Stimulated activated CD8-positive, alpha-beta memory T cell treated with anti-CD3 and anti-CD28 coated beads, Interleukin-4, amount 100 ng/mL, for 24 hours (primary cell): ENCODE results near the gene MTERF2.

ENCODE experiments used
- DNase-seq: peaks from one replicate; pipeline ENCODE4 v3.0.0-alpha.2; 2020; ENCODE audit warnings: low read depth

The MTERF2 gene

GRCh38 chr12:106953352-106954250 lies 33.3 kb downstream of the MTERF2 start:
- DNase-seq, result no peak

DNA sequence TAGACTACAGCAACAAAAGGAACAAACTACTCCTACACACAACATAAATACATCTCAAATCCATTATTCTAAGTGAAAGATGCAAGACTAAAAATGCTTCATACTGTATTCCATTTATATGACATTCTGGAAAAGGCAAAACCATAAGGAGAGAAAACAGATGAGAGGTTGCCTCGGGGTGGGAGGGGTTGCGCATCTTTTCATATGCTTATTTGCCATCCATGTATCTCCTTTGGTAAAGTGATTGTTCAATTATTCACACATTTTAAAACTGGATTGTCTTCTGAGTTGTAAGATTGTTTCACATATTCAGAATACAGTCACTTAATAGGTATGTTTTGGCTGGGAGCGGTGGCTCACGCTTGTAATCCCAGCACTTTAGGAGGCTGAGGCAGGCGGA lies 36.4 kb downstream of the MTERF2 start:
- no peak for DNase-seq

DNA sequence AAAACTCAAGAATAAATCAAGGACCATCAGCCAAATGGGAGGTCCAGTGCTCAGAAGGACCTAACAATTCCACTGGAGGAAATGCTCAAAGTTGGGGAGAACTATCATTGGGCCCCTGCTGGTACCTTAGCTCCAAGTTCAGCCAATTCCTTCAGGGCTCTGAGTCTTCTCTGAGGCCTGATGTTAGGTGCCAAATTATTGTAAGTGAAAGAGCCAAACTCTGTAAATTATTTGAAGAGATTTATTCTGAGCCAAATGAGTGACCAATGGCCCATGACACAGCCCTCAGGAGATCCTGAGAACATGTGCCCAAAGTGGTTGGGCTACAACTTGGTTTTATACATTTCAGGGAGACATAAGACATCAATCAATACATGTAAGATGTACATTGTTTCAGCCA lies 39.5 kb downstream of the MTERF2 start:
- no peak for DNase-seq

DNA sequence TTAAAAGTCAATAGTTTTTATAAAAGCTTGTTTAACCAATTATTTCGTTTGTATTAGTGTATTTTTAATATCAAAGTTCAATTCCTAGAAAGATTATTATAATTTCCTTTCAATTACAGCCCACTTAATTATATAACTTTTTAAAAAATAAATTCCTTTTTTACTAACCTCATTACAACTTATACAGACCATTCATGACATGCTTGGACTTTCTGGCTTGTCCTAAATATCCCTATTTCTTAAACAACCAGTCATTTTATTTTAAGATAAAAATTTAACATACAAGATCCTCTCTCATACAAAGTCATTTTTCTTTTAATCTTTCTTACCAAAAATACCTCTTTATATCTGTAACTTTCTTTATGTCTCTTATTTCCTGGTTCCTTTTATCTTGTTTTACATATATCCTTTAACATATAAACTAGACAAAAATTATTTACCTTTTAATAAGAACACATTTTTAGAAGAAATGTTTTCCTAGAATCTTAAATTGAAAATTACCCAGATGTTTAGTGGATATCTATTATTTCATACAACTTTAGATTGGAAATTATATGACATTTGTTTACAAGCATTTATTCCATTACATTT lies 41.6 kb downstream of the MTERF2 start:
- no peak for DNase-seq

DNA sequence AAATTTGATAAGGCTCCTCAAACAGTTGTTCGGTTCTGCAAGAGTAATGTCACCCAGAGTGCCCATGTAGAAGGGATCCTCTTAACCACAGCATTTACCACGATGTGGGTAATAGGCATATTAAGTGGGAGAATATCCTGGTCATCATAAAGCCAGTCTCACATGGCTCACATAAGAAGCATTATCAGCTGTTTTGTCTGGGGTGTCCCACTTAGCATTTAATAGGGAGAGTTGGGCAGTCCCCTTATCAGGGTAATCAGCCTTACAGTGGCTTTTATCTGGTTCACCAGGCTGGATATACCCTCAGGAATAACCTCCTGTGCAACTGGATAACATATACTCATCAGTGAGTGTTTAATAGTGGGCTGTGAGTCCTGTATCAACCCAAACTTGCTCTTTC lies 44.2 kb downstream of the MTERF2 start:
- no peak for DNase-seq

- DNase-seq, result no peak
Measured at GRCh38 chr12:106941481-106942156, 45.3 kb downstream of the MTERF2 start.

DNA sequence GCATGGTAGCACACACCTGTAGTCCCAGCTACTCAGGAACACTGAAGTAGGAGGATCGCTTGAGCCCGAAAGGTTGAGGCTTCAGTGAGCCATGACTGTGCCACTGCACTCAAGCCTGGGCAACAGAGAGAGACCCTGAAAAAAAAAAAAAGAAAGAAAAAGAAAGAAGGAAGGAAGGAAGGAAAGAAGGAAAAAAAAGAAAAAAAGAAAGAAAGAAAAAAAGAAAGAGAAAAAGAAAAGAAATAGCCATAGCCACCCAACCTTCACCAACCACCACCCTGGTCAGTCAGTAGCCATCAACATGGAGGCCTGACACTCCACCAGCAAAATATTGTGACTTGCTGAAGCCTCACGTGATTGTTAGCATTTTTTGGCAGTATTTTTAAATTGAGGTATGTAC lies 52.7 kb downstream of the MTERF2 start:
- no peak for DNase-seq
